GM04503 (cell line): ENCODE results near the gene FHAD1.

Experiments
- DNase-seq: peaks from one replicate; pipeline ENCODE4 v3.0.0-alpha.2; 2012; ENCODE audit warnings: low read depth

FHAD1 gene

DNA sequence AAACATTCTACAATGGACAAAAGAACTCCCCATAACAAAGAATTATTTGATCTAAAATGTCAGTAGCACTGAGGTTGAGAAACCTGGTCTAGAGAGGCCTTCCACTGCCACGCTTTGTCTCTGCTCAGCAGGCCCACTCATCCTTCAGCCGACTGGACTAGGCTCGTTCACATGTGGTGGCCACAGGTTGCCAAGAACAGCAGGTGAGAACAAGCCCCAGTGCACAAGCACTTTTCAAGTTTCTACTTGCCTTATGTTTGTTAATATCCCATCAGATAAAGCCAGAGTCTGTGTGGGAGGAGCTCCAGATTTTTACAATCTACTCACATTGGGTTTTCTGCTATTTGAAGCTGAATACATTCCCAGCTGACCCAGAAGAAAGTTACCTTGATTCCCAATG lies 153.6 kb downstream of the FHAD1 start:
- no peak for DNase-seq

DNA sequence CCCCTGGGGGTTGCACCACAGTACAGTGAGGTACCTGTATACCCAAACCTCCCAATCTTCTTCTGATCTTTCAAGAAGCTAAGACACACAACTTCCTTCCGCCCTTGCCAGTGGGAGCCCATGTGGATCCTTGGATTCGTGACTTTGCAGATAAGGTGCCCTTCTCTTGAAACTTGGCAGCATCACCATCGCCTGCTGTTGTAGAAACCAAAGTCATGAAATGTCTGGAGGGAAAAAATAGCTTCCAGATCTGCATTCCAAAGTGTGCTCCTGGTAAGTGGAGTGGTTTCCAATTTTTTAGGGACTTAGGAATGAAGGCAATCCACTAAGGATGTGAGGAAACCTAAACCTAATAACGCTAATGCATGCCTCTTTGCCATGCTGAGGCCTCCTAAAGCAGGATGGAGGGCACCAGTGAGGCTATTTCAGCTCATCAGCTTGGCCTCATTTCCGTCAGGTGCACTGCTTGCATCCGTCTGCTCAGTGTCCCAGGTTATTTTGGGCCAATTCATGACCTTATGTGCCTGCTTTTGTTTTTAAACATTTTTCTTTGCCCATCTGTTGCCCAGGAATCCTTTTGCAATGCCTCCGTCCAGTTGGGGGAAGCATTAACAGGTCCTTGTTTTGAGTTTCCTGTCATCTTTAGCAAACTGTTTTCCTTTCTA lies 154.5 kb downstream of the FHAD1 start:
- DNase-seq, result no peak

DNA sequence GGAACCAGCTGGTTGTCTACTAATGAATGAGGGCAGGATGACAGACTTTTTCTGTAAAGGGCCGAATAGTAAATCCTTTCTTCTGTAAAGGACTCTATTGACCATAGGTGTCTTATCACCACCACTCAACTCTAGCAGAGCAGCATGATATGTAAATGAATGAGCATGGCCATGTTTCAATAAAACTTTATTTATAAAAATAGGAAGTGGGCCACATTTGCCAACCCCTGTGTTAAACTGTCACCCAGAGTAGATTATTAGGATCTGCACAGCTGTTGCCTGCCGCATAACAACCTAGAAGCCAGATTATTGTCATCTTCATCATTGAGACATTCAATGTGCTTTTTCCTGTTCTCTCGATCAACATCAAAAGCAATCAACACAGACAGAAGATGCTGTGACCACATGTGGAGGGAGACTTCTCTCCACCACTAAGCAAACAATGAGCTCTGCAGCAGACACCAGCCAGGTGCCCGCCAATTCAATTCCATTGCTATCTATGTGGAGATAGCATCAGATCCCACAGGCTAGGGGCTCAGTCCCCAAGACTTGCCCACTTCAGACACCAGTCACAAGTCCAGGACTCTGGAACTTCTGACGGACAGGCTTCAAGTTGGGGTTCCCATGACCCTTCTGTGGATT lies 155.9 kb downstream of the FHAD1 start:
- no peak for DNase-seq

DNA sequence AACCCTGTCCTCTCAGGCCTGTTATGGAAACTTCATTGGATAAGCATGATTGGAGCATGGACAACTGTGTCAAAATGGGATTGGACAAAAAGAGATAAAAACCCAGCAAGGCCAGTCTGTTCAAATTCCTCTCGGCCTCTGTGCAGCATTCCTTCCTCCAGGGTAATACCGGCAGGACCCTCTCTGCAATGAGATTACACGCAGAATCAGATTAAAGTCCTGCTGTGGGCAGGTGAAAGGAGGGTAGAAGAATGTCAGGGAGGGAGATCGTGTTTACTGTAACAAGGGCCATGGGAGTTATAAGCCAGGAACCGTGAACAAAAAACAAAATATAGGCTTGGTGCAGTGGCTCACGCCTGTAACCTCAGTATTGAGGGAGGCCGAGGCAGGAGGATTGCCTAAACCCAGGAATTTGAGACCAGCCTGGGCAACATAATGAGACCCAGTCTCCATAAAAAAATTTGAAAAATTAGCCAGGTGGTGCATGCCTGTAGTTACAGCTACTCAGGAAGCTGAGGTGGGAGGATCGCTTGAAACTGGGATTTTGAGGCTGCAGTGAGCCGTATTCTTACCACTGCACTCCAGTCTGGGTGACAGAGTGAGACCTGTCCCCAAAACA lies 157.0 kb downstream of the FHAD1 start:
- DNase-seq, result no peak

DNA sequence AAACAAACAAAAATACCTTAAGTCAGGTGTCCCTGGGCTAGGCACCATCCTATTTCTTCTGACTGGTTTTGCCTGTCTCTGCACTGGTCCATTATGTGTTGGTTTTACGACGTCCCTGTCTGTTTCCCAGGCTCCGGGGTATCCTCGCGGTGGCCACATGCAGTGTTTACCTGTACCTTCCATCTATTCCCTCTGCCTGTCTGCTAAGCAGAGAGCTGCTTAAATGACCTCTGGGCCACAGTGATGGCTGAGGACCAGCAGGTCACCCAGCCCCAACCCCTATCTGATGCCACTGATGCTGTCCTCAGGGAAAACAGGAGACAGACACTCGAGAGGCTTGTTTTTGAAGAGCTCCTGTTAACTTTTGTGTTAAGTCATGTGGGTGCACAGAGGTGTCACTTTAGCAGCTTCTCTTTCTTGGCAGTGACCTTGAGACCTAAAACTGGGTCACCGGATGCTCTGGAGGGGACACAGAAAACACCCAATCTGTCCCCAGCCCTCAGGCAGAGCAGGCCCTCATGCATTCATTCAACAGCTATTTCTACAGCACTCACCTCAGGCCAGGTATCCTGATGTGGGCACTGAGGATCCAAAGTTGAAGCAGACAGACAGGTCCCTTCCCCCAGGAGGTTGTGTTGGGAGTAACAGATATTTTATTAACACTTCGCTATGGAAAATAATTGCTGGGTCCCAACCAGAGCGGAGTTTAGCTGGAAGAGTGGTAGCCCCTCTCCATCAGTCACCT lies 158.3 kb downstream of the FHAD1 start:
- DNase-seq, result no peak

- DNase-seq, result peak; percentile 85
Observed at GRCh38 chr1:15406614-15407559, 159.9 kb downstream of the FHAD1 start.

DNA sequence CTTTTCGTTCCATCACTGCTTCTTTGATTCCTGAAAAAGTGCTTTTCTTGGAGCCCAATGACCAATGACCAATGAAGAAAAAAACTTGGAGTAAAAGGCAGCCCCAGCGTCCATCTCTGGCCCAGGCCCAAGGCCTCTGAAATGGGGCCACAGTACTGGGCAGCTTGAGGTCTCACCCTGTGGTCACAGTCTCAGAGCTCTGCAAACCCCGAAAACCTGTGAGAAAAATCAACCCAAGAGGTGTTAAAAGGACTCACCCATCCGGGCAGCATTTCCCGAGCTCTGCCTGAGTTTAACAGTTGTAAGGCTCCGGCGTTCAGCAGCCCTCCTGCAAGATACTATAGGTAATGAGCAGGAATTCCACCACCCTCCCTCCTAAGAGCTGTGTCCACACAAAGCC lies 160.6 kb downstream of the FHAD1 start:
- DNase-seq, result no peak

- DNase-seq, result no peak
Observed at GRCh38 chr1:15408890-15409387, 161.9 kb downstream of the FHAD1 start.

DNA sequence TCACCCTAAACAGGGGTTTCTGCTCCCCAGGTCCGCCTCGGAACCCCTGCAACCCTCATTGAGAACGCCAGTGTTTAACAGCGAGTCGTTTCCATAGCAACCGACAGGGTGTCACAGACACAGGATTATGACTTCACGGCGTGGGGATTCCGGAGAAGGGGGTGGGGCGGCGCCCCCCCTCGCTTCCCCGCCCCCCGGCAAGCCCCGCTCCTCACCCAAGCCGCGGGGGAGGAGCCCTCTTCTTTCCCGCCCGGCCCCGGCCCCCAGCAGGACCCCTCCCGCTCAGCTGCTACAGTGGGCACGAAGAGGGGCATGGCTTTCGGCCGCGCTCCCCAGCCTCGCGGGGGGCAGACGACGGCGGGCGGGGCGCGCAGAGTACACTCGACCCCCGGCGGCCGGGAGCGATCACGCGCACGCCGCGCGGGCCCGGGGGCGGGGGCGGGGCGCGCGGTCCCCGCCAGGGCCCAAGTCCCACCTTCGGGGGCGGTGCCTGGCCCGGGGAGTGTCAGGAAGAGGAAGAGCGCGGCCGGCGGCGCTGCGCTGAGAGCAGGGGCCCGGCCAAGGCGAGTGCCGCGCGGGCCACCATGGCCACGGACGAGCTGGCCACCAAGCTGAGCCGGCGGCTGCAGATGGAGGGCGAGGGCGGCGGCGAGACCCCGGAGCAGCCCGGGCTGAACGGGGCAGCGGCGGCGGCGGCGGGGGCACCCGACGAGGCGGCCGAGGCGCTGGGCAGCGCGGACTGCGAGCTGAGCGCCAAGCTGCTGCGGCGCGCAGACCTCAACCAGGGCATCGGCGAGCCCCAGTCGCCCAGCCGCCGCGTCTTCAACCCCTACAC lies 162.6 kb downstream of the FHAD1 start, which contains the start of gene EFHD2:
Gene EFHD2, plus strand, starts transcription at position 501 of the 835 bp plus-strand sequence. Its CDS starts 84 bp downstream, at position 585.
- DNase-seq, result no peak

DNA sequence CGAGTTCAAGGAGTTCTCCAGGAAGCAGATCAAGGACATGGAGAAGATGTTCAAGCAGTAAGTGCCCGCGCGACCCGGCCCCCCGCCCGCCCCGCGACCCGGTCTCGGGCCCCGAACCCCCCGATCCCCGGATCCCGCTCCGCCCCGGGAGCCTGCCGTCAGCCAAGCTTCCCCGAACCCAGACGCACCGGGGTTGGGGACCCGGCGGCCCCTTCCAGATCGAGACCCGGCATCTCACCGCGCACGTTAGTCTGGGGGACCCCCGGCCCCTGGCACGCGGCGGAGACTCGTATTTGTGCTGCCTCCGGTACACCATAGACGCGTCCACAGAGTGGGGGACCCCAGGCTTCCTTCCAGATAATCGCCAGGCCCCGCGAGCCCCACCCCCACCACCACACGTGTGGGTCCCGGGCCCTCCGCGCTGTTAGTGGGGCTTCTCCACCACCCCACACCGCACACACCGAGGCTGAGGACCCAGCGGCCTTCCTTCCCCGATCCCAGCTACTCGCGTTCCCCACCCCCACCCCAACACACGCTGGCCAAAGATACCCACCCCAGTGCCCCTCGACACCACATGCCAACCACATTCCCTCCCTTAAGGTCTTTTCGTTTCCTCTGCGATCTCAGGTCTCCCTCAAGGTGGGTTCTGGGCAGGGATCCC lies 163.3 kb downstream of the FHAD1 start:
- no peak for DNase-seq

DNA sequence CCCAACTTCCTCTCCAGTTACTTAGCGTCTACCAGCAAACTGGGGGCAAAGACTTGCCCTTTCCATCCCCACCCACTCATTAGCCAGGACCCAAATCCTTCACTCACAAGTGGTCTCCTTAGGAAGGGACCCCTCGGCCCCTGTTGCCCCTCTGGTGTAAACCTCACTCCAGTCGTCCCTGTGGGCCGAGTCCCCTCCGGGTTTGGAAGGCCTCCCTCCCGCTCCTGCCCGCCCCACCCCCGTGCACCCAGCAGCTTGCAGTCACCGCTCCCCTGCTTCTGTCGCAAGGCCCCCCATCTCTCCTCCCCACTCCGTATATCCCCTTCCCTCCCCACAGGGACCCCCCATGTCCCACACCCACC lies 163.8 kb downstream of the FHAD1 start:
- no peak for DNase-seq

DNA sequence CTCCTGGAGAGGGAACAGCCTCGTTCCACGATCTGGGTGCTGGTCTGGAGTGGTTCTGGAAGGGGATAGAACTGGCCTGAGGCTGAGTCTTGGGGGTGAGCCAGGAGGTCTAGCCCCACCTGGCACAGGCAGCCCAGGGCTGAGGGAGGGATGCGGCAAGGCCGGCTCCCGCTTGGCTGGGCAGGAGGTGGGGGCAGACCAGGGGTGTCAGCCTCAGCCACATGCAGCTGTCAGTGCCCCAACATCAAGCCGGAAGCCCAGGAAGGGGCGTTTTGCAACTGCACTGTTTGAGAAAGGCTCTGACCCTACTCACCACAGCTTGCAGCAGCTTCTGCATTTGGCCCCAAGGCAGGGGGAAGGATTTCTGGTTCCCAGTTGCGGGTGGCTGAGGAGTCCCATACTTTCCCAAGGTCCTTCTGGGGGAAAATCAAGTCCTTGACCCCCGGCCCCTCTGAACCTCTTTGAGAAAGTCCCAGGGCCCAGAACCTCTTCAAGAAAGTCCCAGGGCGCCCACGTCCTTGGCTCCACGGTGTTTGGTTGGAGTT lies 164.6 kb downstream of the FHAD1 start:
- DNase-seq, result no peak

GRCh38 chr1:15412175-15412800 lies 165.3 kb downstream of the FHAD1 start:
- no peak for DNase-seq

GRCh38 chr1:15412843-15413242 lies 165.8 kb downstream of the FHAD1 start:
- no peak for DNase-seq

GRCh38 chr1:15413563-15414444 lies 166.8 kb downstream of the FHAD1 start:
- no peak for DNase-seq

DNA sequence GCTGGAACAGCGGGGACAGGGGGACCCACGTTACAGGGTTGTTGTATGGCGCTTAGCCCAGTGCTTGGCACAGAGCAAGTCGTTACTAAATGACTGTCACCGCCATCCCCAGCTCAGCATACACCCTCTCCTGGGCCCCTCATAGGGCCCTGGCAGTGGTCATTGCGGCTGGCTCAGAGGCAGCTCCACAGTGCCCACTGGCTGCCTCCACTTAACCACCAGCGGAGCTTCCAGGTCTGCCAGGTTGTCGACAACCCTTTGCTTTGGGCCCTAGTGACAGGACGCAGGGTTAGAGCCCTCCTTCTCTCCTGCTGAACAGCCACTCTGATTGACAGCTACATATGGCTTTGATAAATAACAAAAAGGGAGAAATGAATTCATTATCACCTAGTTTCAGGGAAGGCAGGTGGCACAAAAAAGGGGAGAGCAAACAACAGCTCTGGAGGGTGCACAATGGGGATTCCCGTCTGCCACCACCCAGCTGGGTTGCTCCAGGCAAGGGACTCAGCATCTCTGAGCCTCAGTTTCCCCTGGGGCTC lies 167.5 kb downstream of the FHAD1 start:
- no peak for DNase-seq

DNA sequence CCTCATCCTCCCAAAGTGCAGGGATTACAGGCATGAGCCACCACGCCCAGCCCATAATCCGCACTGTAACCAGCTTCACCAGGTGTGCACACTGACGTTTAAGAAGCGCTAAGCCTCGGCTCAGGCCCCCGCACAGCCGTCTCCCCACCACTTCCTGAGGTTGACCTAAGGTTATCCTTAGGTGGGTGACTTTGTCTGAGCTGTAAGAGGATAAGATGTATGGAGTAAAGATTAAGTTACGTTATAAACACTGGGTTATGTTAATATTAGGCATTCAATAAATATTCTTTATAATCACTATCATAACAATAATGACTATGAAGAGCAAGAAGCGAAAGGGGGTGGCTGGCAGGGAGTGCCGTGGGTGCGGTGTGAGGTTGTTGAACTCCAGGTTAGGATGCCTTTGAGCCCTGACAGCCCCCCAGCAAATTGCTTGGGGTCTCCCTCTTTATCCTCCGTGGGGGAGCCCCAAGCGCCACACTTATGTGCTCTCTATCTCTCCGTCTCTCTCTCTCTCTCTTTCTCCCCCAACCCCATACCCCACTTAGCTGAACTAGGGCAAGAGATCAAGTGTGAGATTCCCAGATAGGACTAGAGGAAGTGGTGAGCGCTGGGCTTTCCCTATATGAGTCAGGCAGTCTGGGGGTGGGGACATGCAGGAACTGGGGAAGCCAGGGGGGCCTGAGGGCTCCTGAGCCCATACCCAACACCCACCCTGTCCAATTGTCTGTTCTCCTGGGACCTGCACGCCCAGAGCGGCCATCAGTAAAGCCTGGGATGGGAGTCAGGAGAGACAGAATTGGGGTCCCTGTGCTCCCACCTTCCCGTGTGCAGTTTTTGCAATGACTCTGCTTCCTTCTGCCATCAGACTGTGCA lies 170.3 kb downstream of the FHAD1 start:
- no peak for DNase-seq
